ENCODE measurements around the gene TBC1D2. TPM values are rescaled to one million over a fixed set of nuclear protein-coding genes. Genes with fewer than 3 reads are reported as not detected.

TBC1D2 gene
- total and polyA plus RNA-seq, 2 of the 13 experiments (the other 11 are each of a cell fraction or from before 2014, with no cell fraction given) = 2.0 to 2.8 TPM

- FAIRE-seq (no peak), ATAC-seq (no peak), DNase-seq (ENCODE audit: low spot score) (no peak)
- intact Hi-C loops (cut with micrococcal nuclease; ENCODE audit: unreplicated experiment) = loop anchor here (5.0 kb wide), 2 partner anchors 68 to 338 kb away; partner anchors contain the start of genes CORO2A and TRMO
- WGBS (ENCODE audit: low lambda C conversion rate) = 84% methylated on average over 1 of the region's 5 CpGs
- ChIA-PET POLR2A (no interaction called here), CTCF (ENCODE audit: low intra/inter-chr PET ratio, low total read pairs) (no interaction called here)
- no peak overlapping the region for H3K9ac ChIP-seq (ENCODE audit: insufficient read depth, low read depth, low read length)
- BruUV-seq (replicated peaks) = no TSS peak
- H2AFZ ChIP-seq (ENCODE audit: low read length) = no peak overlapping the region
- H3K9me3 ChIP-seq (ENCODE audit: low read length) = no peaks in the 10 kb centered on the region
- H3K36me3 ChIP-seq (replicated peaks in 1 of 2; ENCODE audit: control insufficient read depth in 1 of 2, insufficient read depth in 2 of 2, low read length in 2 of 2) = no peaks in the 10 kb centered on the region
- H3K4me1 ChIP-seq (ENCODE audit: insufficient read depth, low read length) = peaks cover 24% of the 10 kb centered on the region
- in situ Hi-C loops (cut with HindIII; ENCODE audit: extremely low pct_ligation_motif_present, low pct_unique_long_range_greater_than_20kb) = loop anchor here (5.0 kb wide), 1 partner anchor 53 kb away; no protein-coding TSS in a partner anchor
- H4K20me1 ChIP-seq (ENCODE audit: insufficient read depth, low read length) = no peaks in the 10 kb centered on the region
- H3K27me3 ChIP-seq (ENCODE audit: control insufficient read depth in 1 of 2, insufficient read depth in 2 of 2, low read length in 2 of 2) = no peaks in the 10 kb centered on the region; a peak in 1 of 5 replicates
- no peaks in the 10 kb centered on the region for H3K79me2 ChIP-seq (ENCODE audit: insufficient read depth, low read length)
- TF ChIP-seq YY1 (IDR thresholded peaks at IDR 0.05; ENCODE audit: insufficient read depth, insufficient replicate concordance, low read depth, low read length) = peak; percentile 50
- TF ChIP-seq RNF219 (CRISPR knock-in tag; IDR thresholded peaks at IDR 0.05) = no peak
- no peak overlapping the region for H3K27ac ChIP-seq (ENCODE audit: extremely low read length, insufficient read depth, low read length)
- no peak overlapping the region for H3K4me3 ChIP-seq (replicated peaks in 1 of 3; ENCODE audit: insufficient read depth in 1 of 3, low read depth in 2 of 3, low read length in 3 of 3)
- H3K4me2 ChIP-seq (ENCODE audit: low read depth, low read length) = peak overlapping the region; percentile 47
These were observed 5.2 kb upstream of the TBC1D2 start for GRCh38 chr9:98260635-98261034.

DNA sequence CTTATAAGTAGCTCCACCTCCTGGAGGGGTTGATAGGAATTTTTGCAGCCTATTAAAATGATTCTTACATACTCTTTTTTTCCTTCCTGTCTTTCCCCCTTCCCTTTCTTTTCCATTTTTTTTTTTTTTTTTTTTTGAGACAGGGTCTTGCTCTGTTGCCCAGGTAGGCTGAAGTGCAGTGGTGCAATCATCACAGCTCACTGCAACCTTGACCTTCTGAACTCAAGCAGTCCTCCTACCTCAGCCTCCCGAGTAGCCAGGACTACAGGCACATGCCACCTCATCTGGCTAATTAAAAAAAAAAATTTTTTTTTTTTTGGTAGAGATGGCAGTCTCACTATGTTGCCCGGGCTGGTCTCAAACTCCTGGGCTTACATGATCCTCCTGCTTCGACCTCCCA, 4.3 kb upstream of the TBC1D2 start:
- CTCF ChIA-PET (ENCODE audit: low intra/inter-chr PET ratio, low total read pairs) = no interaction called here
- peaks cover 26% of the 10 kb centered on the region for H3K4me1 ChIP-seq (ENCODE audit: insufficient read depth, low read length)
- no peak for ATAC-seq
- intact Hi-C loops (cut with micrococcal nuclease; ENCODE audit: unreplicated experiment) = loop anchor here (5.0 kb wide), 2 partner anchors 67 to 337 kb away; partner anchors contain the start of genes CORO2A and TRMO
- H3K79me2 ChIP-seq (ENCODE audit: insufficient read depth, low read length) = no peaks in the 10 kb centered on the region
- WGBS (ENCODE audit: low lambda C conversion rate) = 48% methylated on average over 3 of the region's 3 CpGs
- no peaks in the 10 kb centered on the region for H3K9me3 ChIP-seq (ENCODE audit: low read length)
- no peak overlapping the region for H3K4me3 ChIP-seq (replicated peaks in 1 of 3; ENCODE audit: insufficient read depth in 1 of 3, low read depth in 2 of 3, low read length in 3 of 3)
- POLR2A ChIA-PET = interaction anchor here (0.6 to 2.0 kb wide), 2 partner anchors 31 to 177 kb away, joined by 3 to 6 read pairs; no protein-coding TSS in a partner anchor
- no peaks in the 10 kb centered on the region; a peak in 1 of 5 replicates for H3K27me3 ChIP-seq (ENCODE audit: control insufficient read depth in 1 of 2, insufficient read depth in 2 of 2, low read length in 2 of 2)
- no peak for FAIRE-seq
- in situ Hi-C loops (cut with HindIII; ENCODE audit: extremely low pct_ligation_motif_present, low pct_unique_long_range_greater_than_20kb) = loop anchor here (5.0 kb wide), 1 partner anchor 52 kb away; no protein-coding TSS in a partner anchor
- H3K4me2 ChIP-seq (ENCODE audit: low read depth, low read length) = no peak overlapping the region
- no peak for DNase-seq (ENCODE audit: low spot score)
- H3K9ac ChIP-seq (ENCODE audit: insufficient read depth, low read depth, low read length) = no peak overlapping the region
- TF ChIP-seq MIER2 (CRISPR knock-in tag; IDR thresholded peaks at IDR 0.05) = no peak
- TF ChIP-seq ZNF121 (CRISPR knock-in tag; IDR thresholded peaks at IDR 0.05) = peak; percentile 76
- TF ChIP-seq RFXAP (CRISPR knock-in tag; IDR thresholded peaks at IDR 0.05; ENCODE audit: borderline replicate concordance) = no peak
- no peak for TF ChIP-seq CREB3 (CRISPR knock-in tag; IDR thresholded peaks at IDR 0.05)
- TF ChIP-seq, protein P1, sequence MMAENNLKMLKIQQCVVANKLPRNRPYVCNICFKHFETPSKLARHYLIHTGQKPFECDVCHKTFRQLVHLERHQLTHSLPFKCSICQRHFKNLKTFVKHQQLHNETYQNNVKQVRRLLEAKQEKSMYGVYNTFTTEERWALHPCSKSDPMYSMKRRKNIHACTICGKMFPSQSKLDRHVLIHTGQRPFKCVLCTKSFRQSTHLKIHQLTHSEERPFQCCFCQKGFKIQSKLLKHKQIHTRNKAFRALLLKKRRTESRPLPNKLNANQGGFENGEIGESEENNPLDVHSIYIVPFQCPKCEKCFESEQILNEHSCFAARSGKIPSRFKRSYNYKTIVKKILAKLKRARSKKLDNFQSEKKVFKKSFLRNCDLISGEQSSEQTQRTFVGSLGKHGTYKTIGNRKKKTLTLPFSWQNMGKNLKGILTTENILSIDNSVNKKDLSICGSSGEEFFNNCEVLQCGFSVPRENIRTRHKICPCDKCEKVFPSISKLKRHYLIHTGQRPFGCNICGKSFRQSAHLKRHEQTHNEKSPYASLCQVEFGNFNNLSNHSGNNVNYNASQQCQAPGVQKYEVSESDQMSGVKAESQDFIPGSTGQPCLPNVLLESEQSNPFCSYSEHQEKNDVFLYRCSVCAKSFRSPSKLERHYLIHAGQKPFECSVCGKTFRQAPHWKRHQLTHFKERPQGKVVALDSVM (CRISPR knock-in tag; IDR thresholded peaks at IDR 0.05) = peak; percentile 64
- no peak for TF ChIP-seq ZNF557 (CRISPR knock-in tag; IDR thresholded peaks at IDR 0.05)
- no peak for TF ChIP-seq ZEB1 (IDR thresholded peaks at IDR 0.05; ENCODE audit: insufficient replicate concordance, low read depth)
- no peaks in the 10 kb centered on the region for H4K20me1 ChIP-seq (ENCODE audit: insufficient read depth, low read length)
- no peaks in the 10 kb centered on the region for H3K36me3 ChIP-seq (replicated peaks in 1 of 2; ENCODE audit: control insufficient read depth in 1 of 2, insufficient read depth in 2 of 2, low read length in 2 of 2)
- H2AFZ ChIP-seq (ENCODE audit: low read length) = no peak overlapping the region
- no TSS peak for BruUV-seq (replicated peaks)
- no peak overlapping the region for H3K27ac ChIP-seq (ENCODE audit: extremely low read length, insufficient read depth, low read length)

Data from HepG2 (cell line).